Pons (tissue), 1 donor: ENCODE measurements around the gene CFAP74.

Experiments used
- DNase-seq: peaks from one replicate; pipeline ENCODE4 v3.0.0-alpha.2; 2016; ENCODE audit warnings: low spot score

CFAP74 gene

GRCh38 chr1:2039251-2039650 is 35.7 kb upstream of the CFAP74 start:
- DNase-seq = no peak

- DNase-seq = no peak
Measured at GRCh38 chr1:2038229-2038628, 34.6 kb upstream of the CFAP74 start.

- DNase-seq = no peak
Measured at GRCh38 chr1:2037314-2037979, 33.9 kb upstream of the CFAP74 start.

- DNase-seq = no peak
Measured at GRCh38 chr1:2036287-2036686, 32.7 kb upstream of the CFAP74 start.

GRCh38 chr1:2033165-2033564 is 29.6 kb upstream of the CFAP74 start:
- DNase-seq = no peak

- no peak for DNase-seq
Measured at GRCh38 chr1:2032737-2033136, 29.2 kb upstream of the CFAP74 start.

GRCh38 chr1:2031546-2032540 is 28.3 kb upstream of the CFAP74 start:
- DNase-seq = no peak

- no peak for DNase-seq
Measured at GRCh38 chr1:2030076-2030871, 26.7 kb upstream of the CFAP74 start.

GRCh38 chr1:2029561-2029960 is 26.0 kb upstream of the CFAP74 start:
- DNase-seq = no peak

GRCh38 chr1:2028870-2029560 is 25.4 kb upstream of the CFAP74 start:
- no peak for DNase-seq

GRCh38 chr1:2027961-2028583 is 24.5 kb upstream of the CFAP74 start:
- no peak for DNase-seq

GRCh38 chr1:2025491-2025981 is 21.9 kb upstream of the CFAP74 start:
- DNase-seq = no peak

- DNase-seq = no peak
Measured at GRCh38 chr1:2024887-2025286, 21.3 kb upstream of the CFAP74 start.

- DNase-seq = no peak
Measured at GRCh38 chr1:2024451-2024850, 20.9 kb upstream of the CFAP74 start.

- DNase-seq = no peak
Measured at GRCh38 chr1:2023187-2023586, 19.6 kb upstream of the CFAP74 start.

- no peak for DNase-seq
Measured at GRCh38 chr1:2022063-2022770, 18.6 kb upstream of the CFAP74 start.

GRCh38 chr1:2021550-2021949 is 18.0 kb upstream of the CFAP74 start:
- DNase-seq = no peak

- DNase-seq = no peak
Measured at GRCh38 chr1:2020310-2020655, 16.7 kb upstream of the CFAP74 start.

GRCh38 chr1:2019571-2020309 is 16.2 kb upstream of the CFAP74 start:
- DNase-seq = no peak

GRCh38 chr1:2019172-2019543 is 15.6 kb upstream of the CFAP74 start, which contains the start of gene GABRD:
Gene GABRD, plus strand, starts transcription at chr1:2019345. Its CDS starts 79 bp downstream, at chr1:2019424.
- DNase-seq = no peak
